Measurements from ENCODE around the gene ARMH1.

ARMH1 gene

GRCh38 chr1:44646261-44647110, 28.0 kb upstream of the ARMH1 start (continued):
- TF ChIP-seq ZNF157 (tag by site-specific recombination; IDR thresholded peaks at IDR 0.05) (no peak), ZNF571 (tag by site-specific recombination; IDR thresholded peaks at IDR 0.05) (no peak), RBAK (tag by site-specific recombination; IDR thresholded peaks at IDR 0.05) (no peak), ZNF221 (tag by site-specific recombination; IDR thresholded peaks at IDR 0.05; ENCODE audit: borderline replicate concordance) (no peak), ZBTB1 (tag by site-specific recombination; IDR thresholded peaks at IDR 0.05) (no peak), ATF2 (tag by site-specific recombination; IDR thresholded peaks at IDR 0.05; ENCODE audit: low read depth) (no peak), ZNF692 (tag by site-specific recombination; IDR thresholded peaks at IDR 0.05) (no peak), KLF10 (tag by site-specific recombination; IDR thresholded peaks at IDR 0.05) (no peak), ZNF24 (tag by site-specific recombination; IDR thresholded peaks at IDR 0.05) (no peak)

- no peak overlapping the region for H3K27ac ChIP-seq (ENCODE audit: extremely low read depth, low read depth, low read length)
- no peaks in the 10 kb centered on the region for H3K4me1 ChIP-seq (ENCODE audit: control insufficient read depth, insufficient read depth, low read length)
- no peaks in the 10 kb centered on the region for H3K9me3 ChIP-seq (ENCODE audit: control insufficient read depth, insufficient read depth, low read depth, low read length)
- no peak overlapping the region for H3K4me3 ChIP-seq (ENCODE audit: low read depth, low read length)
- peaks cover 0 to 97% of the 10 kb centered on the region in 2 experiments; a peak in 1 of 3 replicates for H3K36me3 ChIP-seq (ENCODE audit: control insufficient read depth in 2 of 2, insufficient read depth in 1 of 2, low read length in 2 of 2)
- CTCF ChIA-PET: interaction anchor here (0.6 to 1.5 kb wide), 5 partner anchors 16 to 1348 kb away, joined by 3 to 6 read pairs (median 3); no protein-coding TSS in a partner anchor
- POLR2A ChIA-PET: interaction anchor here (2.4 kb wide), 1 partner anchor 16 kb away, joined by 15 read pairs; no protein-coding TSS in a partner anchor
- TF ChIP-seq ZNF394 (tag by site-specific recombination; IDR thresholded peaks at IDR 0.05; ENCODE audit: borderline replicate concordance) (no peak), ZXDB (tag by site-specific recombination; IDR thresholded peaks at IDR 0.05) (no peak)
Measured at GRCh38 chr1:44647896-44648295, 26.6 kb upstream of the ARMH1 start.

- no peaks in the 10 kb centered on the region for H3K9me3 ChIP-seq (ENCODE audit: control insufficient read depth, insufficient read depth, low read depth, low read length)
- no peak overlapping the region for H3K27ac ChIP-seq (ENCODE audit: extremely low read depth, low read depth, low read length)
- peaks cover 0 to 89% of the 10 kb centered on the region in 2 experiments; a peak in 1 of 3 replicates for H3K36me3 ChIP-seq (ENCODE audit: control insufficient read depth in 2 of 2, insufficient read depth in 1 of 2, low read length in 2 of 2)
- CTCF ChIA-PET: interaction anchor here (0.7 to 1.5 kb wide), 3 partner anchors 20 to 431 kb away, joined by 3 to 6 read pairs (median 4); no protein-coding TSS in a partner anchor
- TF ChIP-seq KLF7 (tag by site-specific recombination; IDR thresholded peaks at IDR 0.05; ENCODE audit: borderline replicate concordance) (no peak), ZNF133 (tag by site-specific recombination; IDR thresholded peaks at IDR 0.05) (no peak), ZNF404 (tag by site-specific recombination; IDR thresholded peaks at IDR 0.05) (no peak), ZNF302 (tag by site-specific recombination; IDR thresholded peaks at IDR 0.05; ENCODE audit: low read depth) (no peak), ZNF335 (tag by site-specific recombination; conservative IDR thresholded peaks at IDR 0.05) (no peak), ZNF529 (tag by site-specific recombination; IDR thresholded peaks at IDR 0.05; ENCODE audit: insufficient replicate concordance) (no peak), ZNF10 (tag by site-specific recombination; IDR thresholded peaks at IDR 0.05) (no peak), SCRT2 (tag by site-specific recombination; IDR thresholded peaks at IDR 0.05) (no peak), ZNF704 (tag by site-specific recombination; IDR thresholded peaks at IDR 0.05) (no peak), ZBTB17 (tag by site-specific recombination; IDR thresholded peaks at IDR 0.05) (no peak), ZNF701 (tag by site-specific recombination; IDR thresholded peaks at IDR 0.05) (no peak), ZFP3 (tag by site-specific recombination; IDR thresholded peaks at IDR 0.05; ENCODE audit: low read depth) (no peak), ZNF571 (tag by site-specific recombination; IDR thresholded peaks at IDR 0.05) (no peak), ZNF585B (tag by site-specific recombination; IDR thresholded peaks at IDR 0.05) (no peak), ZNF140 (tag by site-specific recombination; IDR thresholded peaks at IDR 0.05) (no peak), ZNF155 (tag by site-specific recombination; IDR thresholded peaks at IDR 0.05) (no peak)
- POLR2A ChIA-PET: interaction anchor here (2.4 kb wide), 1 partner anchor 17 kb away, joined by 15 read pairs; no protein-coding TSS in a partner anchor
- H3K4me1 ChIP-seq (ENCODE audit: control insufficient read depth, insufficient read depth, low read length): no peaks in the 10 kb centered on the region
- H3K4me3 ChIP-seq (ENCODE audit: low read depth, low read length): no peak overlapping the region
Measured at GRCh38 chr1:44648529-44649250, 25.8 kb upstream of the ARMH1 start.

Data from HEK293 (cell line).